Skin epidermis (tissue), 12 donors: ENCODE results near the gene NME8.
"Not testable (repeated sequence)": the region's sequence is repeated elsewhere in the genome, so short reads cannot be mapped to it uniquely, and the experiment has no call there.

Experiments used
- H3K27ac ChIP-seq, 21 experiments: fragments of 200-600 bp; sonication (generic) in 11 of 21; one replicate each; pipeline ENCODE4 v1.5.0; 2020; ENCODE audit warnings: mild to moderate bottlenecking in 3 of 21, inconsistent platforms in 2 of 21, moderate library complexity in 2 of 21
- H3K4me3 ChIP-seq, 7 experiments: fragments of 200-600 bp; sonication (generic) in 2 of 7; one replicate each; pipeline ENCODE4 v1.5.0; 2020; ENCODE audit warnings: inconsistent platforms in 2 of 7, mild to moderate bottlenecking in 2 of 7, moderate library complexity in 1 of 7

NME8 gene

GRCh38 chr7:37848297-37848696 is at the start of gene NME8:
Gene NME8, plus strand, starts transcription at chr7:37848597. Its CDS starts 1,670 bp downstream, at chr7:37850267.
- Histone ChIP-seq H3K27ac (no peak within 1 kb of the TSS), H3K4me3 (no peak within 1 kb of the TSS)

DNA sequence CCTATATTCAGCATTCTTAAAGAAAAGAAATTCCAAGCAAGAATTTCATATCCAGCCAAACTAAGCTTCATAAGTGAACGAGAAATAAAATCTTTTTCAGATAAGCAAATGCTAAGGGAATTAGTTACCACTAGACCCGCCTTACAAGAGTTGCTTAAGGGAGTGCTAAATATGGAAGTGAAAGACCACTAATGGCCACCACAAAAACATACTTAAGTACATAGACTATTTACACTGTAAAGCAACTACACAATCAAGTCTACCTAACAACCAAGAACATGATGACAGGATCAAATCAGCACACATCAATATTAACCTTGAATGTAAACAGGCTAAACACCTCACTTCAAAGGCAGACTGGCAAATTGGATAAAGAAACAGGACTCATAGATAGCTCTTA is 42.2 kb upstream of the NME8 start:
- H3K4me3 ChIP-seq = no peak overlapping the region
- H3K27ac ChIP-seq = no peak overlapping the region

- not testable (repeated sequence) for H3K4me3 ChIP-seq, H3K27ac ChIP-seq
Observed at GRCh38 chr7:37812161-37812580, 36.2 kb upstream of the NME8 start.

- no peak overlapping the region for H3K4me3 ChIP-seq
Observed at GRCh38 chr7:37815671-37816371, 32.6 kb upstream of the NME8 start.

GRCh38 chr7:37816922-37817590 is 31.3 kb upstream of the NME8 start:
- H3K27ac ChIP-seq = no peak overlapping the region

More at GRCh38 chr7:37815671-37816371, 32.6 kb upstream of the NME8 start:
- no peak overlapping the region for H3K27ac ChIP-seq

GRCh38 chr7:37817591-37817960 is 30.8 kb upstream of the NME8 start:
- H3K27ac ChIP-seq = no peak overlapping the region

More at GRCh38 chr7:37816922-37817590, 31.3 kb upstream of the NME8 start:
- H3K4me3 ChIP-seq = no peak overlapping the region

GRCh38 chr7:37817996-37818720 is 30.2 kb upstream of the NME8 start:
- Histone ChIP-seq H3K4me3 (no peak overlapping the region), H3K27ac (no peak overlapping the region)

More at GRCh38 chr7:37817591-37817960, 30.8 kb upstream of the NME8 start:
- no peak overlapping the region for H3K4me3 ChIP-seq

DNA sequence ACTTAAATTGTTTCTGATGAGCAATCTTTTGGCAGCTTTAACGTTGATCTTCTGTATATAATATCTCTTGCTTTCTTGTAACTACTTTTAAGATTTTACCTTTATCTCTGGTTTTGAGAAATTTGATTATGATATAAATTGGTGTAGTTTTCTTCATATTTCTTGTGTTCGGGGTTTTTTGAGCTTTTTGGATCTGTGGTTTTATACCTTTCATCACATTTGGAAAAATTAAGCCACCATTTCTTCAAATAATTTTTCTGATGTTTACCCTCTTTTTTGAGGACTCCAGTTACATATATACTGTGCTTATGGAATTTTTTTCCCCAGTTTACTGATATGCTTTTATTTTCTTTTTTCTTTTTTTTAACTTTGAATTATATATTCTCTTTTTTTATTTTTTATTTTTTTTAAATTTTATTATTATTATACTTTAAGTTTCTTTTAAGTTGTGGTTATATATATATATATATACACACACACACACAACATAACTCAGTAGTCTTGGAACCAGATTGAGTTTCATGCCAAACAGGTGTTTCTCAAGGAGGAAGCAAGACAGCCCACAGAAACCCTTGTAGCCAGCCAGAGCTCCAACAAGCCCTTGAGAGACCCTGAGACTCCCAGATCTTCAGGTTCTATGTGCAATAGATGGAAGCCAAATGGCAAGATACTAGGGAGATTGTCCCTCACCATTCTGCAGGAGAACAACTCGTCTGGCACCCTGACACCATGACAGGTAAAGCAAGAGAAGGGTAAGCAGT is 27.5 kb upstream of the NME8 start:
- H3K4me3 ChIP-seq = no peak overlapping the region
- H3K27ac ChIP-seq = no peak overlapping the region

- Histone ChIP-seq H3K4me3 (no peak overlapping the region), H3K27ac (no peak overlapping the region)
Observed at GRCh38 chr7:37822946-37823345, 25.5 kb upstream of the NME8 start.

DNA sequence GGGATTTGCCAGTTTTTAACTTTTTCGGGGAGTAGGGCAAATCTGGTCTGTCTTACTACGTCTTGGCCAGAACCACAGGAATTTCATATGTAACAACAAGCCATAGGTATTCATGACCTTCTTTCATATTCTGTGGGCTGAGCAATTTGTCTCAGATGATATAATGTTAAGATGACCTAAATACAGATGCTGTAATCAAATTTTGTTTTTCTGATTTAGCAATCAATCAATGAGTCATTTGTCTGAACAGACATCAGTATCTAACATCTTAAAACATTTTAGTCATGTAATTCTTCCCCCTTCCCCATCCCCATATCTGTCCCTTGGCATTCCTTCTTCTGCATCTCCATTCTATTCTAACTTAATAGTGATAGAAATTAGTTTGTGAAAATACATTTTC is 24.8 kb upstream of the NME8 start:
- Histone ChIP-seq H3K27ac (no peak overlapping the region), H3K4me3 (no peak overlapping the region)

GRCh38 chr7:37825038-37825437 is 23.4 kb upstream of the NME8 start:
- Histone ChIP-seq H3K4me3 (no peak overlapping the region), H3K27ac (no peak overlapping the region)

DNA sequence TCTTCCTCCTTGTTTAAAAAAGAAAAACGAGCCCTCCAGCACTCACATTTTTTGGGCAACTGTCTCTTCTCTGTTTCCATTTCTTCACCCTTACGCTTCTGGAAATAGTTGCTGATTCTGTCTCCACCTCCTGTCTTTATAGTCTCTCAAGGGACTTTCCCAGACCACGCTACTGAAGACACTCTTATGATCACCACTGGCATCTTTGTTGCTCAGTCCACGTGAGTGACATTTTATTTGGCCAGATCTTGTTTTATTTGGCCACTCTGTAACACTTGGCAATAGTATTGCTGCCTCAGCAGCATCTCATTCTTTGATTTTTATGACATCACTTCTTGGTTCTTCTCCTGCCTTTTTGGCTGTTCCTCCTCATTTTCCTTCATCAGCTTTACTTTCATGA is 21.6 kb upstream of the NME8 start:
- Histone ChIP-seq H3K4me3 (no peak overlapping the region), H3K27ac (no peak overlapping the region)

- Histone ChIP-seq H3K4me3 (no peak overlapping the region), H3K27ac (no peak overlapping the region)
Observed at GRCh38 chr7:37831244-37831643, 17.2 kb upstream of the NME8 start.

DNA sequence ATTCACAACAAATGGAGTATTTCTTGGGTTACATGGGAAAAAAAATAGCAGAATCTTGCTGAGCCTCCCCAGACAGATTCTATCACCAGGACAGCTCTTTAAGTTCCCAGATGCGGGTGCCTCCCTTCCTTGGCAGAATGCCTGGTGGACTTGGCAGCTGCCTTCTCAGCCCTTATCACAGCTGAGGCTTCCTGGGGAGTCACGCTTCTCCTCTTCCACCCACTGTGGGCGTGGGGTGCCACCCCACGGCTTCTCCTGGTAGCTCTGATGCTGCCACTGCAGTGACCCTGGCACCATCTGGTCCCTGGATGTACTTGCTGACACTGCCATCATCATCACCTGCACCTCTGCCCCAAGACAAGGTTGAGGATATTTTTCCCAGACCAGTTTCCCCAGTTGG is 16.2 kb upstream of the NME8 start:
- Histone ChIP-seq H3K27ac (no peak overlapping the region), H3K4me3 (no peak overlapping the region)

GRCh38 chr7:37833107-37833817 is 15.1 kb upstream of the NME8 start:
- no peak overlapping the region for H3K27ac ChIP-seq
- H3K4me3 ChIP-seq = peak overlapping the region in 3 of 7 experiments; percentile 3 to 25 (median 12)

- no peak overlapping the region for H3K27ac ChIP-seq
- peak overlapping the region in 2 of 7 experiments; percentile 3 to 25 for H3K4me3 ChIP-seq
Observed at GRCh38 chr7:37833818-37834146, 14.6 kb upstream of the NME8 start.

DNA sequence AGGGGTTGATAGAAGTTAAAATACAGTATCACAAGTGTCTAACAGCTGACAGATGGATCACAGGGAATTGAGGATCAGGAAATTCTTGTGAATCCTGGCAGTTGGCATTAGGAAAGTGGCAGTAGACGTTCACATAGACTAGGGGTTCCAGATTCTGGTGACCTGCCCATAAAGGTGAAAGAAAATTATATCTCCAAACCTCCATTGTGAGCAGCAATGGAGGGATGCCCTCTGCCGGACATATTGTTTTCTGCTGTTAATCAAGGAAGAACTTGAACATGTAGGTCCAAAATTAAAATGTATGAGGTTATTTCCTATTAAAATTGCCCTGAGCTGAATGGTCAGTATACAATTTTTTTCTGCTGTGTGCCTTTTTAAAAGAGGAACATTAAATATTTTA is 5.1 kb downstream of the NME8 start:
- Histone ChIP-seq H3K27ac (no peak overlapping the region), H3K4me3 (no peak overlapping the region)

DNA sequence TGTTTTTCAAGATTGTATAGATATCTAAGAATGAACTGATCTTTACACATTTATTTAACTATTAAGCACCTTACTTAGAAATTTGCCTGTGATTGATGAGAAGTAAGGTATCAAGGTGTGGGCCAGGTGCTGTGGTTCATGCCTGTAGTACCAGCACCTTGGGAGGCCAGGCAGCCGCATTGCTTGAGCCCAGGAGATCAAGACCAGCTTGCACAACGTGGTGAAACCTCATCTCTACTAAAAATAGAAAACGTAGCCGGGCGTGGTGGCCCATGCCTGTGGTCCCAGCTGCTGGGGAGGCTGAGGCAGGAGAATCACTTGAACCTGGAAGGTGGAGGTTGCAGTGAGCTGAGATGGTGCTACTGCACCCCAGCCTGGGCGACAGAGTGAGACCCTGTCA is 33.7 kb downstream of the NME8 start:
- Histone ChIP-seq H3K4me3 (no peak overlapping the region), H3K27ac (no peak overlapping the region)

GRCh38 chr7:37893359-37893758 is 45.0 kb downstream of the NME8 start:
- H3K27ac ChIP-seq = no peak overlapping the region
- H3K4me3 ChIP-seq = no peak overlapping the region

GRCh38 chr7:37894671-37895070 is 46.3 kb downstream of the NME8 start:
- H3K27ac ChIP-seq = no peak overlapping the region
- H3K4me3 ChIP-seq = no peak overlapping the region
